Kidney (tissue), 14 donors: Measurements from ENCODE around the gene FAM124B. TPM values are rescaled to one million over a fixed set of nuclear protein-coding genes. Genes with fewer than 3 reads are reported as not detected.

Experiments used
- DNase-seq, 5 donors: peaks; one replicate each; pipeline ENCODE4 v3.0.0-alpha.2; 2013 to 2020
- FAIRE-seq: peaks from 2 replicates; lab custom pipeline; 2012; peaks lifted over from hg19 to GRCh38; lab: Jason Lieb, UNC
- H3K27ac ChIP-seq, 2 donors: one replicate each; pipeline ENCODE4 v1.7.0; 2013; ENCODE audit warnings: low read depth in 2 of 2, low read length in 2 of 2, inconsistent platforms in 1 of 2
- H3K27me3 ChIP-seq: one replicate; pipeline ENCODE4 v1.7.1; 2013; ENCODE audit warnings: low read length, inconsistent platforms; ENCODE audit not compliant: control insufficient read depth, insufficient read depth
- H3K36me3 ChIP-seq, 3 donors: one replicate each; pipeline versions ENCODE4 v1.7.0 to v1.7.1; 2013; ENCODE audit warnings: low read length in 3 of 3, control low read depth in 1 of 3, inconsistent platforms in 1 of 3; ENCODE audit not compliant: insufficient read depth in 3 of 3, control insufficient read depth in 2 of 3
- H3K4me1 ChIP-seq, 3 donors: one replicate each; pipeline versions ENCODE4 v1.7.0 to v1.7.1; 2013; ENCODE audit warnings: low read length in 3 of 3, inconsistent platforms in 1 of 3, low read depth in 1 of 3; ENCODE audit not compliant: control insufficient read depth in 2 of 3, insufficient read depth in 2 of 3
- H3K4me3 ChIP-seq, 3 donors: one replicate each; pipeline versions ENCODE4 v1.7.0 to v1.8.1; 2013; ENCODE audit warnings: low read length in 3 of 3, control low read depth in 1 of 3, inconsistent platforms in 1 of 3
- H3K9ac ChIP-seq, 3 donors: one replicate each; pipeline versions ENCODE4 v1.7.0 to v1.7.1; 2013; ENCODE audit warnings: low read length in 3 of 3, control low read depth in 1 of 3, inconsistent platforms in 1 of 3
- H3K9me3 ChIP-seq, 3 donors: one replicate each; pipeline versions ENCODE4 v1.7.0 to v1.7.1; 2013; ENCODE audit warnings: low read length in 3 of 3, control low read depth in 1 of 3, inconsistent platforms in 1 of 3; ENCODE audit not compliant: control insufficient read depth in 2 of 3, insufficient read depth in 1 of 3
- CTCF ChIP-seq: IDR thresholded peaks from 3 replicates; pipeline ENCODE4 v1.5.1; 2012; ENCODE audit warnings: mild to moderate bottlenecking, moderate library complexity, borderline replicate concordance; ENCODE audit not compliant: insufficient read depth; ENCODE audit errors: extremely low read depth
- intact Hi-C: fragments of 100-400 bp; cut with DNase I; formaldehyde crosslinking; loops from one replicate; pipeline ENCODE4 v1.11.1; 2022
- polyA plus RNA-seq: library from polyadenylated mRNA; stranded (reverse); fragments of 350-450 nt; fragmentation: Illumina TruSeq; extraction: RNeasy Lipid Tissue Mini Kit (QIAGEN cat#74804); gene quantifications from one replicate; pipeline ENCODE4 v1.2.3, GENCODE V29; 2014; ENCODE audit warnings: low read depth, low replicate concordance; ENCODE audit not compliant: insufficient read depth
- total RNA-seq: library from RNA; stranded (reverse); fragmentation: NEBNext Ultra II Directional; extraction: Animal tissue kit (Norgen Biotek cat#: 25700); gene quantifications from one replicate; pipeline ENCODE4 v1.2.1, GENCODE V29; 2021
- donor health status: control.
- donor health status: control.
- donor health status: control.
- donor health status: control.
- donor health status: control.
- donor health status: DM: yes; HTN: yes; CAD: no.
- donor health status: Normal renal cell carcinoma (clear cell type).

Gene FAM124B
- total and polyA plus RNA-seq, 2 donors from 2014 or later = 0.90 to 2.0 TPM

- Histone ChIP-seq H3K36me3 (no peaks in the 10 kb centered on the region), H3K9me3 (peaks cover 0 to 3% (median 0%) of the 10 kb centered on the region in 3 donors), H3K27me3 (no peaks in the 10 kb centered on the region), H3K9ac (no peak overlapping the region), H3K4me1 (no peaks in the 10 kb centered on the region), H3K4me3 (no peak overlapping the region), H3K27ac (no peak overlapping the region)
- TF ChIP-seq CTCF = no peak
- intact Hi-C loops = no loop called here
- no peak for FAIRE-seq
- no peak for DNase-seq
Observed at GRCh38 chr2:224440988-224441387, 39.1 kb upstream of the FAM124B start.

GRCh38 chr2:224438726-224439125, 36.8 kb upstream of the FAM124B start:
- H3K36me3 ChIP-seq = no peaks in the 10 kb centered on the region
- H3K27me3 ChIP-seq = no peaks in the 10 kb centered on the region
- intact Hi-C loops = no loop called here
- DNase-seq (no peak), FAIRE-seq (no peak)
- no peak overlapping the region for H3K27ac ChIP-seq
- H3K9ac ChIP-seq = no peak overlapping the region
- H3K4me3 ChIP-seq = no peak overlapping the region
- peaks cover 0 to 3% (median 0%) of the 10 kb centered on the region in 3 donors for H3K9me3 ChIP-seq
- no peak for TF ChIP-seq CTCF
- H3K4me1 ChIP-seq = no peaks in the 10 kb centered on the region

GRCh38 chr2:224436634-224437033, 34.7 kb upstream of the FAM124B start:
- no peaks in the 10 kb centered on the region for H3K4me1 ChIP-seq
- peaks cover 0 to 3% (median 0%) of the 10 kb centered on the region in 3 donors for H3K9me3 ChIP-seq
- no peak overlapping the region for H3K27ac ChIP-seq
- no peak overlapping the region for H3K4me3 ChIP-seq
- TF ChIP-seq CTCF = no peak
- FAIRE-seq = no peak
- DNase-seq = no peak
- H3K27me3 ChIP-seq = no peaks in the 10 kb centered on the region
- intact Hi-C loops = no loop called here
- no peak overlapping the region for H3K9ac ChIP-seq
- H3K36me3 ChIP-seq = no peaks in the 10 kb centered on the region

GRCh38 chr2:224434618-224435017, 32.7 kb upstream of the FAM124B start:
- intact Hi-C loops = no loop called here
- TF ChIP-seq CTCF = no peak
- no peaks in the 10 kb centered on the region for H3K27me3 ChIP-seq
- H3K36me3 ChIP-seq = no peaks in the 10 kb centered on the region
- FAIRE-seq (no peak), DNase-seq (no peak)
- no peak overlapping the region for H3K27ac ChIP-seq
- H3K9me3 ChIP-seq = peaks cover 0 to 3% (median 0%) of the 10 kb centered on the region in 3 donors
- no peaks in the 10 kb centered on the region for H3K4me1 ChIP-seq
- no peak overlapping the region for H3K9ac ChIP-seq
- no peak overlapping the region for H3K4me3 ChIP-seq
